GM23338 (cell line): ENCODE data around the gene HMGN3. TPM values are rescaled to one million over a fixed set of nuclear protein-coding genes. Genes with fewer than 3 reads are reported as not detected.

Experiments used
- ATAC-seq: fragments of 200-7000 bp; cut with Tn5 transposase; 3 replicates; pipeline ENCODE4 v1.9.1; 2020
- DNase-seq: peaks from one replicate; pipeline ENCODE4 v3.0.0-alpha.2; 2015; ENCODE audit warnings: low spot score
- H2AFZ ChIP-seq: fragments of 200-600 bp; sonication (generic); 2 replicates; pipeline ENCODE4 v1.8.0; 2016; ENCODE audit warnings: antibody characterized with exemption, mild to moderate bottlenecking, moderate library complexity
- H3F3A ChIP-seq: fragments of 200-600 bp; sonication (generic); replicated peaks from 2 replicates; pipeline ENCODE4 v1.8.0; 2017; ENCODE audit warnings: antibody characterized with exemption, mixed run types, low read depth
- H3K27ac ChIP-seq: fragments of 200-600 bp; sonication (generic); 2 replicates; pipeline ENCODE4 v1.6.1; 2016; ENCODE audit warnings: low read depth
- H3K27me3 ChIP-seq: fragments of 200-600 bp; sonication (generic); 2 replicates; pipeline ENCODE4 v1.8.0; 2016; ENCODE audit warnings: mild to moderate bottlenecking, mixed run types, moderate library complexity; ENCODE audit not compliant: insufficient read depth
- H3K36me3 ChIP-seq: fragments of 200-600 bp; sonication (generic); 2 replicates; pipeline ENCODE4 v1.8.0; 2016; ENCODE audit warnings: mild to moderate bottlenecking; ENCODE audit not compliant: insufficient read depth
- H3K4me1 ChIP-seq: fragments of 200-600 bp; sonication (generic); 2 replicates; pipeline ENCODE4 v1.8.0; 2016; ENCODE audit warnings: mild to moderate bottlenecking, moderate library complexity; ENCODE audit not compliant: insufficient read depth
- H3K4me2 ChIP-seq: fragments of 200-600 bp; sonication (generic); 2 replicates; pipeline ENCODE4 v1.7.1; 2017; ENCODE audit warnings: mixed run types
- H3K4me3 ChIP-seq: fragments of 200-600 bp; sonication (generic); 2 replicates; pipeline ENCODE4 v1.6.1; 2016; ENCODE audit warnings: mixed run types
- H3K79me2 ChIP-seq: fragments of 200-600 bp; sonication (generic); replicated peaks from 2 replicates; pipeline ENCODE4 v1.8.0; 2017; ENCODE audit warnings: mild to moderate bottlenecking; ENCODE audit not compliant: insufficient read depth
- H3K9me2 ChIP-seq: fragments of 200-600 bp; sonication (generic); 2 replicates; pipeline ENCODE4 v1.8.0; 2017; ENCODE audit not compliant: insufficient read depth
- H4K20me1 ChIP-seq: fragments of 200-600 bp; sonication (generic); replicated peaks from 2 replicates; pipeline ENCODE4 v1.8.0; 2017; ENCODE audit warnings: mild to moderate bottlenecking; ENCODE audit not compliant: insufficient read depth
- H3K27ac Mint-ChIP-seq: 2 replicates; pipeline ENCODE4 v1.8.0; 2020; ENCODE audit warnings: inconsistent platforms, mild to moderate bottlenecking, moderate library complexity, mixed read lengths
- H3K27me3 Mint-ChIP-seq: 3 replicates; pipeline ENCODE4 v1.8.0; 2022; ENCODE audit warnings: low read depth, mild to moderate bottlenecking, moderate library complexity, mixed read lengths, inconsistent platforms; ENCODE audit not compliant: insufficient read depth, poor library complexity
- H3K36me3 Mint-ChIP-seq: 3 replicates; pipeline ENCODE4 v1.8.0; 2021; ENCODE audit warnings: low read depth, mild to moderate bottlenecking, inconsistent platforms, moderate library complexity, mixed read lengths
- H3K4me1 Mint-ChIP-seq: 3 replicates; pipeline ENCODE4 v1.8.0; 2020; ENCODE audit warnings: mild to moderate bottlenecking, inconsistent platforms, mixed read lengths
- H3K4me3 Mint-ChIP-seq: 3 replicates; pipeline ENCODE4 v1.8.0; 2021; ENCODE audit warnings: moderate library complexity, mild to moderate bottlenecking, inconsistent platforms, mixed read lengths
- H3K9me3 Mint-ChIP-seq: 3 replicates; pipeline ENCODE4 v1.8.0; 2020; ENCODE audit warnings: moderate library complexity, mild to moderate bottlenecking, inconsistent platforms, mixed read lengths
- ETS1 ChIP-seq: IDR thresholded peaks from 2 replicates; pipeline ENCODE4 v1.6.1; 2016; ENCODE audit warnings: antibody characterized with exemption
- EZH2 ChIP-seq: fragments of 200-600 bp; sonication (generic); IDR thresholded peaks from one replicate; pipeline ENCODE4 v1.8.0; 2017; ENCODE audit warnings: antibody characterized with exemption, mild to moderate bottlenecking, low read depth; ENCODE audit not compliant: unreplicated experiment
- EZH2phosphoT487 ChIP-seq: fragments of 200-600 bp; sonication (generic); IDR thresholded peaks from one replicate; pipeline ENCODE4 v1.8.1; 2018; ENCODE audit warnings: antibody characterized with exemption; ENCODE audit not compliant: unreplicated experiment
- JUNB ChIP-seq: IDR thresholded peaks from one replicate; pipeline ENCODE4 v1.6.1; 2016; ENCODE audit warnings: antibody characterized with exemption; ENCODE audit not compliant: unreplicated experiment
- NANOG ChIP-seq: IDR thresholded peaks from 2 replicates; pipeline ENCODE4 v1.6.1; 2016; ENCODE audit warnings: antibody characterized with exemption, borderline replicate concordance
- POLR2AphosphoS5 ChIP-seq: IDR thresholded peaks from 2 replicates; pipeline ENCODE4 v1.6.1; 2016; ENCODE audit warnings: antibody characterized with exemption, low read depth
- REST ChIP-seq: IDR thresholded peaks from one replicate; pipeline ENCODE4 v1.6.1; 2018; ENCODE audit warnings: antibody characterized with exemption; ENCODE audit not compliant: unreplicated experiment
- ZNF114 ChIP-seq: fragments of 250-450 bp; sonication (Bioruptor Pico); IDR thresholded peaks from 2 replicates; pipeline ENCODE4 v1.5.0; 2020; ENCODE audit warnings: mild to moderate bottlenecking, moderate library complexity
- ZNF331 ChIP-seq: fragments of 250-450 bp; sonication (Bioruptor Pico); IDR thresholded peaks from 2 replicates; pipeline ENCODE4 v1.5.0; 2020; ENCODE audit warnings: low read depth, mild to moderate bottlenecking, moderate library complexity
- polyA plus RNA-seq: library from polyadenylated mRNA; unstranded; fragments of >200 nt; fragmentation: Nextera tagmentation; extraction: Ambion mirVana; gene quantifications from 2 replicates; pipeline ENCODE4 v1.2.1, GENCODE V29; 2016
- total RNA-seq: library from RNA; depleted of rRNA; stranded (reverse); fragments of >200 nt; shearing (Covaris generic); gene quantifications from 2 replicates; pipeline ENCODE4 v1.2.3, GENCODE V29; 2014

HMGN3 gene
- total and polyA plus RNA-seq, 2 experiments from 2014 or later, result 166 to 956 TPM

GRCh38 chr6:79157961-79158644 is 76.4 kb downstream of the HMGN3 start:
- no peaks in the 10 kb centered on the region for H3K36me3 Mint-ChIP-seq

GRCh38 chr6:79152269-79152737 is 82.2 kb downstream of the HMGN3 start:
- H3K4me3 ChIP-seq, result 0 out of 2 replicates have a peak overlapping the region, but pooled peaks have one; percentile 0
- TF ChIP-seq POLR2AphosphoS5 (peak; percentile 83), ZNF114 (CRISPR knock-in tag) (no peak), ZNF331 (CRISPR knock-in tag) (no peak; the same call in 1 of the 2 replicates), EZH2phosphoT487 (no peak), REST (no peak), NANOG (peak; percentile 95), JUNB (no peak), EZH2 (no peak), ETS1 (peak; percentile 67)

More at GRCh38 chr6:79157961-79158644, 76.4 kb downstream of the HMGN3 start:
- DNase-seq (no peak), ATAC-seq (no peak)
- no peaks in the 10 kb centered on the region for H4K20me1 ChIP-seq
- TF ChIP-seq ZNF114 (CRISPR knock-in tag) (no peak), JUNB (no peak), NANOG (no peak), ZNF331 (CRISPR knock-in tag) (no peak), EZH2 (no peak)
- H3K9me2 ChIP-seq, result peaks cover 8% of the 10 kb centered on the region
- H3K4me3 Mint-ChIP-seq, result no peak overlapping the region
- peak overlapping the region; percentile 40; the same call in 1 of the 2 replicates for H2AFZ ChIP-seq
- no peaks in the 10 kb centered on the region for H3F3A ChIP-seq
- H3K27me3 ChIP-seq, result no peaks in the 10 kb centered on the region
- H3K4me1 Mint-ChIP-seq, result peaks cover 14% of the 10 kb centered on the region
- H3K9me3 Mint-ChIP-seq, result no peaks in the 10 kb centered on the region
- peaks cover 5% of the 10 kb centered on the region for H3K27me3 Mint-ChIP-seq
- no peak overlapping the region for H3K27ac Mint-ChIP-seq
- no peak overlapping the region for H3K4me3 ChIP-seq
- no peak overlapping the region for H3K27ac ChIP-seq
- H3K79me2 ChIP-seq, result no peaks in the 10 kb centered on the region
- no peak overlapping the region for H3K4me2 ChIP-seq
- H3K4me1 ChIP-seq, result peaks cover 14% of the 10 kb centered on the region; the same call in 1 of the 2 replicates
- H3K36me3 ChIP-seq, result no peaks in the 10 kb centered on the region

More at GRCh38 chr6:79152269-79152737, 82.2 kb downstream of the HMGN3 start:
- Histone ChIP-seq H3K27ac (peak overlapping the region; percentile 97), H3K4me2 (peak overlapping the region; percentile 7; the same call in 1 of the 2 replicates), H4K20me1 (no peaks in the 10 kb centered on the region), H3K79me2 (no peaks in the 10 kb centered on the region), H3K36me3 (no peaks in the 10 kb centered on the region), H3K27me3 (no peaks in the 10 kb centered on the region), H3K4me1 (peaks cover 40% of the 10 kb centered on the region), H2AFZ (no peak overlapping the region), H3F3A (no peaks in the 10 kb centered on the region), H3K9me2 (peaks cover 6% of the 10 kb centered on the region)
- Mint-ChIP-seq H3K9me3 (no peaks in the 10 kb centered on the region), H3K36me3 (no peaks in the 10 kb centered on the region), H3K4me3 (no peak overlapping the region), H3K4me1 (peaks cover 12% of the 10 kb centered on the region), H3K27ac (no peak overlapping the region), H3K27me3 (no peaks in the 10 kb centered on the region)
- ATAC-seq (peak; percentile 97), DNase-seq (peak; percentile 97)
